ENCODE measurements around the gene ADAP1. TPM values are rescaled to one million over a fixed set of nuclear protein-coding genes. Genes with fewer than 3 reads are reported as not detected.
A peak's percentile ranks its signal among the peaks of the same experiment; 100 is the strongest.

Gene ADAP1
- total RNA-seq, 2 donors from 2014 or later: 3.8 to 6.5 TPM

- peak overlapping the region; percentile 81 for H3K4me3 ChIP-seq (ENCODE audit: low read length)
- H3K36me3 ChIP-seq (ENCODE audit: control insufficient read depth, insufficient read depth, low read length): peaks cover 54% of the 10 kb centered on the region
- no peak for DNase-seq
- H3K9ac ChIP-seq (ENCODE audit: extremely low read depth, low read length, poor library complexity, severe bottlenecking): peak overlapping the region; percentile 64
- WGBS, 2 experiments (ENCODE audit: insufficient coverage in 1 of 2, insufficient read length in 1 of 2): 0% methylated on average over 19 to 26 of the region's 26 CpGs
- Mint-ChIP-seq H3K9me3 (peaks cover 10% of the 10 kb centered on the region), H3K27ac (peak overlapping the region; percentile 87), H3K36me3 (ENCODE audit: low read depth) (peaks cover 47% of the 10 kb centered on the region), H3K4me1 (peaks cover 16% of the 10 kb centered on the region), H3K27me3 (ENCODE audit: insufficient read depth) (no peaks in the 10 kb centered on the region), H3K4me3 (peak overlapping the region; percentile 83)
- H3K27me3 ChIP-seq (ENCODE audit: control insufficient read depth, insufficient read depth, low read length, poor library complexity, severe bottlenecking): no peaks in the 10 kb centered on the region
- H3K4me1 ChIP-seq (ENCODE audit: control insufficient read depth, insufficient read depth, low read length): peaks cover 4% of the 10 kb centered on the region
- no peak for TF ChIP-seq CTCF (conservative IDR thresholded peaks at IDR 0.05)
- H3K27ac ChIP-seq (ENCODE audit: low read depth, low read length): peak overlapping the region; percentile 71
- no peaks in the 10 kb centered on the region for H3K9me3 ChIP-seq (ENCODE audit: control insufficient read depth, low read length)
Observed at GRCh38 chr7:876972-877311, 77.5 kb downstream of the ADAP1 start.

- Histone ChIP-seq H3K27ac (ENCODE audit: low read depth, low read length) (peak within 1 kb of the TSS; percentile 71), H3K9ac (ENCODE audit: extremely low read depth, low read length, poor library complexity, severe bottlenecking) (peak within 1 kb of the TSS; percentile 64), H3K9me3 (ENCODE audit: control insufficient read depth, low read length) (no peaks in the 10 kb centered on the region), H3K4me3 (ENCODE audit: low read length) (peak within 1 kb of the TSS; percentile 81), H3K36me3 (ENCODE audit: control insufficient read depth, insufficient read depth, low read length) (peaks cover 59% of the 10 kb centered on the region), H3K4me1 (ENCODE audit: control insufficient read depth, insufficient read depth, low read length) (peaks cover 4% of the 10 kb centered on the region), H3K27me3 (ENCODE audit: control insufficient read depth, insufficient read depth, low read length, poor library complexity, severe bottlenecking) (no peaks in the 10 kb centered on the region)
- WGBS, 2 experiments (ENCODE audit: insufficient coverage in 1 of 2, insufficient read length in 1 of 2): 1% methylated on average over 34 to 129 of the region's 129 CpGs
- Mint-ChIP-seq H3K27me3 (ENCODE audit: insufficient read depth) (no peaks in the 10 kb centered on the region), H3K4me1 (peaks cover 16% of the 10 kb centered on the region), H3K36me3 (ENCODE audit: low read depth) (peaks cover 48% of the 10 kb centered on the region), H3K9me3 (peaks cover 10% of the 10 kb centered on the region), H3K4me3 (peak within 1 kb of the TSS; percentile 83), H3K27ac (peak within 1 kb of the TSS; percentile 87)
- DNase-seq: peak; percentile 98
- TF ChIP-seq CTCF (conservative IDR thresholded peaks at IDR 0.05): peak; percentile 44
Observed at GRCh38 chr7:876077-876971, 78.2 kb downstream of the ADAP1 start, which contains the start of gene GET4. TSS of gene GET4 (plus strand) at chr7:876554. CDS start at chr7:876646, 92 bp downstream.

DNA sequence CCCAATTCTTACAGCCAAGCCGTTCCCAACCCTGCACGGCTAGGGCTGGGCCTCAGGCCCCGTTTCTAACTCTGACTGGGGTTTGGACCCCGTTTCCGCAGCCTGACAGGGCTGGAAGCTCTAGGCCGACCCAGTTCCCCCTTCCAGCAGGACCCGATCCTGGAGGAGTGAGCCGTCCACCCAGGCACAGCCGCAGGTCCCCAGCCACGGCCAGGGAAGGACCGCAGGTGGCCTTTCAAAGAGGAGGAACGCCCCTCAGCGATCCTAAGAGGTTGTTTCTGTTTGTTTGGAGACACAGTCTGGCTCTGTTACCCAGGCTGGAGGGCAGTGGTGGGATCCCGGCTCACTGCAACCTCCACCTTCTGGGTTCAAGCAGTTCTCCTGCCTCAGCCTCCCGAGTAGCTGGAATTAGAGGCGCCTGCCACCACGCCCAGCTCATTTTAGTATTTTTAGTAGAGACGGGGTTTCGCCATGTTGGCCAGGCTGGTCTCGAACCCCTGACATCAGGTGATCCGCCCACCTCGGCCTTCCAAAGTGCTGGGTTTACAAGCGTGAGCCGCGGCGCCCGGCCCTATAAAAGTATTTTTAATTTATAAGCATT, 78.9 kb downstream of the ADAP1 start:
- Mint-ChIP-seq H3K4me1 (peaks cover 16% of the 10 kb centered on the region), H3K36me3 (ENCODE audit: low read depth) (peaks cover 52% of the 10 kb centered on the region), H3K9me3 (peaks cover 10% of the 10 kb centered on the region), H3K27me3 (ENCODE audit: insufficient read depth) (no peaks in the 10 kb centered on the region), H3K4me3 (no peak overlapping the region), H3K27ac (peak overlapping the region; percentile 48)
- H3K27me3 ChIP-seq (ENCODE audit: control insufficient read depth, insufficient read depth, low read length, poor library complexity, severe bottlenecking): no peaks in the 10 kb centered on the region
- peak overlapping the region; percentile 6 for H3K27ac ChIP-seq (ENCODE audit: low read depth, low read length)
- WGBS, 2 experiments (ENCODE audit: insufficient coverage in 1 of 2, insufficient read length in 1 of 2): 92 to 93% methylated on average over 16 to 23 of the region's 27 CpGs
- no peaks in the 10 kb centered on the region for H3K9me3 ChIP-seq (ENCODE audit: control insufficient read depth, low read length)
- no peak for TF ChIP-seq CTCF (conservative IDR thresholded peaks at IDR 0.05)
- H3K36me3 ChIP-seq (ENCODE audit: control insufficient read depth, insufficient read depth, low read length): peaks cover 62% of the 10 kb centered on the region
- no peak overlapping the region for H3K9ac ChIP-seq (ENCODE audit: extremely low read depth, low read length, poor library complexity, severe bottlenecking)
- no peak overlapping the region for H3K4me3 ChIP-seq (ENCODE audit: low read length)
- no peak for DNase-seq
- peaks cover 4% of the 10 kb centered on the region for H3K4me1 ChIP-seq (ENCODE audit: control insufficient read depth, insufficient read depth, low read length)
